Hematopoietic multipotent progenitor cell (in vitro differentiated cells): Measurements from ENCODE around the gene ITSN2. TPM values are rescaled to one million over a fixed set of nuclear protein-coding genes. Genes with fewer than 3 reads are reported as not detected.
A peak's percentile ranks its signal among the peaks of the same experiment; 100 is the strongest.

Experiments used
- DNase-seq, 3 donors: peaks; one replicate each; pipeline ENCODE4 v3.0.0-alpha.2; 2011 to 2015; ENCODE audit warnings: low read depth in 2 of 3, low spot score in 2 of 3
- total RNA-seq: library from RNA; depleted of rRNA; stranded (reverse); fragments of >200 nt; gene quantifications from one replicate; pipeline ENCODE4 v1.2.3, GENCODE V29; 2012

ITSN2 gene
- total RNA-seq, 1 donor: 63.6 TPM

DNA sequence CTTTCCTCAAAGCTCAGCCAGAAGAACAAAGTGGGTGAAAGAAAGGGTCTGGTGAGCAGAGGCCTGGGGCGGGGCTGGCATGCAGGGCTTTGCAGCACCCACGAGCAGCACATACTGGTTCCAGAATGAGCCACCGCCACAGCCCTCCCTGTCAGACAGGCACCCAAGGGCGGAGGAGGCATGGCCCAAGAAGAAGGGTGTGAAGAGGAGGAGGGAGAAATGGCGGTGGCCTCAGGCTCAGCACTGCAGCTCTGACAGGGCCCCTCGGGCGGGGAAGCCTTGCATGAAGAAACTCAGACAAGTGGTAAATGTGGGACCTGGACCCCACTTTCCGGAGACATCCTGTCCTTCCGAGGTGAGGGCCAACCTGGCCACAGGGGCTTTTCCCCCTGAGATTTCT lies 169.8 kb downstream of the ITSN2 start:
- no peak for DNase-seq

DNA sequence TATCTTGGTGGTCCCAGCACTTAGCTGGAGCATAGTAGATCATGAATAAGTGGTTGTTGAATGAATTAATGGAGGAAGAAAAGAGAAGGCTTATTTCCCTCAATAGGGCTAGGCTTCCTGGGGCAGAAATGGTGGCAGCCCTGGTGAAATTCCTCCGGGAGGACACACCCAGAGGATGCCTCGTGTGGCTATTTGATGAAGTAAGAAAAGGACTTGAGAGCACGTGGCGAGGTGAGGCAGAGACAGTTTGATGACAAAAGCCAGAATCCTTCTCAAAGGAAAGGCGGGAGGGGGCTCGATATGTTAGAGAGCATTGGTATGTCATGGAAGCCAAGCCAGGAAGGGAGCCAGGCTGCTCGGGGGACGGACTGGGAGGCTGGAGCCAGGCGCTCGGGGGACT lies 170.8 kb downstream of the ITSN2 start:
- no peak for DNase-seq

DNA sequence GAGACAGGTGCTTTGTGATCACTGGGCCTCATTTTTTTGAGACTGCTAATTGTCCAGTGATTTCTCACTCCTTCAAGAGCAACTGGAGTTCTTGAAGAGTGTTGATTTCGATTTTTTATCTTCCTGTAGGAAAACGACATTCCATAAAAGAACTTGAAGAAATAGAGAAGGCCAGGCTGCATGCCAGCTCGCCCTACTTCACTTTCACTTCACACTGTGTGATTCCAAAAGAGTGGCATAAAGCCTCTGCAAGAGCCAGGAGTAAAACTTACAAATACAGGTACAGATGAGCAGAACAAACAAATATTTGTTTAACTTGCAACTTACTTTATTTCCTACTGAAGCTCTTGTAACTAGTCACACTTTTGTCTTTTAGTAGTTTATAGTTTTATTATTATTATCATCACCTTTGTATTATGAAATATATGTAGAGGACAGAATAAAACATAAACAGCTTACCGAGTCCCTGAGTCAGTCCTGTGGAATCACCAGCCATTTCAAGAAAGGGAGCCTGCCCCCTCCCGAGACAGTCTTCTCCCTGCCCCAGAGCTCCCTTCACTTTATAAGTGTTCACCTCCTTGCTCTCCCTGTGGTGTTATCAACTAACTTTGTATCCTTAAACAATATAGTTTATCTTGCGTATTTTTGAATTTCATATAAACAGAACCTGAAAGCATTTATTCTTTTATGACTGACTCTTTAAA lies 176.8 kb downstream of the ITSN2 start:
- DNase-seq: no peak

DNA sequence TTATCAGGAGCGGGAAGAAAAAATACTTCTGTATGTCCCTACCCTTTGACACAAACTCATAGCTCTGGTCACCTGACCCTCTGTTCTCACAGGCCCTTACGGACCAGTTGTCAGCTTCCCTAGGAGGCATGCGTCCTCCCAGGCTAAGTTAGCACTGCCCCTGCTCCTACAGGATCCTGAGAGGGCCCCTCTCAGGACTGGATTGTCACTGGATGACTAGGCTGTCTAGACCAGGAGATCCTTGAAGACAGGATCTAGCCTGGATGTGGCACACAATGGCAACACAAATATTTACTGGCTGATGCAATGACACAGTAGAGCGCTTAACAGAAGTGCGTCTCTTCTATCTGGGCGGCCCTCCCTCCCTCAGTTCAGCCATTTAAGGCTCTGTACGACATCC lies 177.8 kb downstream of the ITSN2 start:
- no peak for DNase-seq

DNA sequence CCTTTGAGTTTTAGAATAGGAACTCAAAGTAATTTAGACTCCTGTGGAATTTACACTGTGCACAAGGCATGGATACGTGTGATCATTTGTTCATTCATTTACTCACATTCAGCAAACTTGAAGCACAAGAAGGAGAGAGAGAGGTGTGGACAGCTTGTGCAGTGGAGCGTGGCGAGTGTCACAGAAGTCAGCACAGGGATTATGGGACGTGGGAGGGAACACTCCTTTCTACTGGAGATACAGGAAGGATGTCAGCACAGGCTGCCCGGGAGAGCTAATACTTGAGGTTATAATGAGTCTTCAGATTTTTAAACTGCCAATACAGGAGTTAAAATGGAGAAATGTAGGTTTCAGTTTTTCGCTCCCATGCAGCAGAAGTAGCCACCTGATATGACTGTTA lies 178.5 kb downstream of the ITSN2 start:
- DNase-seq: no peak

DNA sequence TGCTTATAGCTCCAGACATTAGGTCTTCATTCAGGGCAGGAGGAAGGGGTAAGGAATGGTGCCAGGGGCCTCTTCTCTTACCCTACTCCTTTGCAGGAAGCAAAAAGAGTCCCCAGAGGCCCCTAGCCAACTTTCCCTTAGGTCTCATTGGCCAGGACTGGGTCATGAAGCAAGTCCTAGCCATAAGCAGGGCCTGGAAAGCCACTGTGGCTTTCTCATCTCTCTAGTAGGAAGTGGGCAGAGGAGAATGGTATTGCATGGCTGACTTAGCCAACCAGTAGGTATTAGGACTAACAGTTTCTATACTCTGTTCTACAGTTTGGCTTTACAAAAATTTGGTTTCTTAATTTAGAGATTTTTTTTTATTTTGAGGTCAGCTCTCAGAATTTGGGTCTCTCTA lies 180.7 kb downstream of the ITSN2 start:
- no peak for DNase-seq

DNA sequence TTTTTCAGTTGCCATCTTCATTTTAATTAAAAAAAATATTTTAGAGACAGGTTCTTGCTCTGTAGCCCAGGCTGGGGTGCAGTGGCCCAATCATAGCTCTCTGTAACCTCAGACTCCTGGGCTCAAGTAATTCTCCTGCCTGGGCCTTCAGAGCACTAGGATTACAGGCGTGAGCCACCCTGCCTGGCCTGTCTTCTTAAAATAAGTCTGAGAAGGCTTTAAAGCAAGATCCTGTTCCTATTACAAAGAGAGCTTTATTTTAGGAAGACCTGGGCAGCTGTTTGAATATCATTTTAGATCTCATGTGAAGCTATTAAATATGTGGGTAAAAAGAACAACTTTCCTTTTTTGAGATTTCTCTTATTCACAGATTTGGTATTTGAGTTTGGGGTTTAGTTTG lies 184.0 kb downstream of the ITSN2 start:
- DNase-seq: no peak

DNA sequence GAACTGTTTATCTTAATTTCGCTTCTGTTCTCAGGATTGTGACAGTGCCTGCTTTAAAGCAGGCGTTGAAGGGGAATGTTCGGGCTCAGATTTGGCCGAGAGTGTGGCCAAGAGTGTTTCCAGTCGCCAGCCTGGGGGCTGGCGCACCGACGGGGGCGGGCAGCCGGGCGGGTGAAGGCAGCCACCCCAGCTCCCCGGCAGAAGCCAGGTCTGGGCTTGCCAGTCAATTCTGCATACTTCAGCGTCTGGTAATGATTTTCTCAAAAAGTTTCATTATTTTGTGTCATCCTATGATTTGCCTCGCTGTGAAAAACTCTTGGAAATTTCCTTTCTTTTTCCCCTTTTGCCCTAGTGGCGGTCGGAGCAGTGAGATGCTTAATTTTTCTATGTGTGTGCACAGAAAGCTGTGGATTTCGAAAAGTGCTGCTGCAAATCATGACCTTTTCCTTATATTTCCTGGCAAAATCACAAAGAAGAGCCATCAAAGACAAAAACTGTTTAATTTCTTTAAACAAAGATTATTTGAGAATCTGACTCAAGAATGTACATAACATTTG lies 184.6 kb downstream of the ITSN2 start:
- DNase-seq: no peak

DNA sequence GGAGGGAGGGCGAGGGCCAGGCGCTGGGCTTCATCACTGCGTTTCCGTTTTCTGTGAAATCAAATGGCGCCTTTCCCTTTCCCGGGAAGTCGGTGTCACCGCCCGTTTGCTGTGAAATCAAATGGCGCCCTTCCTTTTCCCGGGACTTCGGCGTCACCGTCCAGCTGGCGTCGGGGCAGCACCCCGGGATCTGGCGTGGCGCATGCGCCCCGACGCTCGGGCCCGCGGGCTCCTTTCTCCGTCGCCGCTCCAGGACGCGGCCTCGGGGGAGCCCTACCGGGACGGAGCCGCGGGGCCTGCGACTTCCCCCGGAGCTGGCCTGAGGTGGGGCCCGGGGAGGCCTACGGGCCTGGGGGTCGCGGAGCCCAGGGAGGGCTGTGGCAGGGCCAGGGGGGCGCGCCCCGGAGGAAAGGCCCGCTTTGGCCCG lies 185.5 kb downstream of the ITSN2 start, which contains the start of gene FAM228A:
FAM228A (plus strand) TSS at position 203 of the 427 bp plus-strand sequence. CDS start 428 bp downstream, outside the sequence.
- DNase-seq: no peak

DNA sequence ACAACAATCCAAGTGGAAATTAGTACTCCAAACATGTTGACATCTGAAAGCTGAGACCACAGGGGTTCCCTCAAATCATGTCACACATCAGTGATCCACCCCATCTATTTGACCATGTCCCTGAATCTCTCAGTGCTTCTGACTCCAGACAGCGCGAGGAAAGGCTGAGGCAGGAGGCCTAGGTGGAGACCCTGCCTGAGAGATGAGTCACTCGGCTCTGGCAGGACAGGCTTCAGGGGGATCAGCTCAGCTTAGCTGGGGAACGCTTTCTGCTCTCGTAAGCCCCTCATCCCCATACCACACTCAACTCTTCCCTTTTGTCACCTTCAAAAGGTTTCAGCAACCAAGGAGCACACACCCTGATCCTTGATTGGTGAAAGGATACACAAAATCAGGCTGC lies 191.3 kb downstream of the ITSN2 start:
- DNase-seq: no peak

DNA sequence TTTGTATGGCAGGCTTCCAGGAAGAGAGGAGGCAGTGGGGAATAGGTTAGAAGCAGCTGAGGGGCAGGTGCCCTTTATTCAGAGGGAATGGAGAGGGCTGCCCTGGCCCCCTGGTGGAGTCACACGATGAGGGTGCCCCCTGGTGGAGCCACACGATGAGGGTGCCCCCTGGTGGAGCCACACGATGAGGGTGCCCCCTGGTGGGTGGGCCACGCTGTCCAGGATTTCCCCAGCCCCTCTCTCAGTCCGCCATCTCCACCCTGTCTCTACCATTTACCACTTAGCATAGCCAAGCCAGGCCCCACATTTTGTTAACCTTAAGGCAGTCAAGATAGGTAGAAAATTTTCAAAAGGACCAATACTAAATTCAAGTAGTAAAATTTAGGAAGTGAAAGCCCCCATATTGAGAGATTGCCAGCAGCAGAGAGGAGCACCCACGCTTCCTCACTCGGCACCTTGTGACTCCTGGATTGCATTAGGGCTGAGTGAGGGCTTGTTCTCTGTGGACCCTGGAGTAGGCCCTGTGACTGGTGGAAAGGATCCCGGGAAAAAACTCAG lies 195.8 kb downstream of the ITSN2 start:
- peak in 2 of 3 donors; percentile 46 to 49 for DNase-seq

DNA sequence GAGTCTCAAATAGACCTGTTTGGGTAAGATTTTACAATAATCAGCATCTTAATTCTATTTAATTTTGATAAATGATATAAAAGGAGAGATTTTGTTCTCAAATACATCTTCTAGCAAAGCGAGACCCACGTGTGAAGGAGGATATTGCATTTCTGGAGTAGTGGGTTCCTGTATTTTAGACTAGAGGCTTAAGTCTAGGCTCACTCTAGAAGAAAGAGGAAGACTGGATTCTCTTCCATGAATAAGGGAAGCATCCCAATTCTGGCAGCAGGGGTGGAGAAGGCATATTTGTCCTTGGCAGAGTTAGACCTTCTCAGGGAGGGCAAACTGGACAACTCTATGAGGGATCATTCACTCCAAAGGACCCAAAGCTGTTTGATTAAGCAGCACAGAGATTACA lies 196.7 kb downstream of the ITSN2 start:
- no peak for DNase-seq

DNA sequence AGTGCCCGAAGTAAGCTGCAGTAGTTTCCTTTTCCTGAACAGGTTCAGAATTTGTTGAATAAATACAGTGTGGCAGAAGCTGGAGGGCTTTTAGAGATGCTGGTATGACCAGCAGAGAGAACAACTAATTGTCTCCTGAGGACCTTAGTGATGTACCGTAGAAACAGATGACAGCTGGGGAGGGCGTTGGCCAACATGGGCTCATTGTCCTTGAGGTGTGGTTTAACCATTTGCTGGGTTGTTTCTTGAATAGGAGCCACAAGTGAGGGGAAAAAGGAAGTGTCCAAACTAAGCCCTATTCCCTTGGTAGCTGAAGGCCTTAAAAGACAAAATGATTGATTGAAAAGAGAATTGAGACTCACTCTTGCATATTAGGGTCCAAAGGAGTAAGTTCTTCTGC lies 197.2 kb downstream of the ITSN2 start:
- no peak for DNase-seq

DNA sequence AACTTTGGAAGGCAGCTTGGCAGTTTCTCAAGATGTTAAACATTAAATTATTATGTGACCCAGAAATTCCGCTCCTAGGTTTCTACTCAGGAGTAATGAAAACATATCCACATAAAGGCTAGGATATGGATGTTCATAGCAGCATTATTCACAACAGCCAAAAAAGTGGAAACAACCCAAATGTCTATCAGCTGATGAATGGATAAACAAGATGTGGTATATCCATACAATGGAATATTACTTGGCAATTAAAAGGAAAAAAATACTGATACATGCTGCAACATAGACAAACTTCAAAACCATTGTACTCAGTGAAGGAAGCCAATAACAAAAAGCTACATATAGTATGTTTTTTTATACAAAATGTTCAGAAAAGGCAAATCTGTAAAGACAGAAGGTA lies 197.8 kb downstream of the ITSN2 start:
- DNase-seq: no peak

DNA sequence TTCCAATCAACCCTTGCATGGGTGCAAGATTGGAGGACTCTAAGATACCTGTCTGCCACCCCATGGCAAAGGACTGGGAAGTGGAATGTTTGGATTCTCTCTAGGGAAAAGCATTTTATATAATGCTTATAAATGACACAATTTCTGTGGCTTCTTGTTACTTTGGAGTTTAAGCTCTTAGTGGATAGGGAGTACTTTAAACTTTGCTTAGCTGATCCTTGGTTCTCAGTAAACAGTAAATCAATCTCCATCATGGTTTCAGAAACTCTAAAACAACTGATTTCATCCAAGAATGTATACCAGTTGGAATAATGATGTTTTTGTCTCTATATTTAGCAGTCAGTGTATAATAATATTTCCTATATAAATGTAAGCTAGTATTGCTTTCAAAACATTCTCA lies 199.6 kb downstream of the ITSN2 start:
- no peak for DNase-seq

DNA sequence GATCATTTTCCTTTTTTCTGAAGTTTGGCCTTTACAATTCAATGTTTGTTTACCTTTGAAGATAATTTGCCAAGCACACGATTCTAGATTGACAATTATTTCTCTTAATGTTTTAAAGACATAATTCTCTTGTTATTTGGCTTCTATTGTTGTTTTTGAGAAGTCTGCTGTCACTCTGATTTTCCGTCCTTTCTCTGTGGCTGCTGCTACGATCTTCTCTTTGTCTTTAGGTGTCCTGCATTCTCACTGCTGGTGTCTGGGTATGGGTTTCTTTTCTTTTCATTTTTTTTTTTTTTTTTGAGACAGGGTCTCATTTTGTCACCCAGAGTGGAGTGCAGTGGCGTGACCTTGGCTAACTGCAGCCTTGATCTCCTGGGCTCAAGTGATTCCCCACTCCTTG lies 200.6 kb downstream of the ITSN2 start:
- no peak for DNase-seq

DNA sequence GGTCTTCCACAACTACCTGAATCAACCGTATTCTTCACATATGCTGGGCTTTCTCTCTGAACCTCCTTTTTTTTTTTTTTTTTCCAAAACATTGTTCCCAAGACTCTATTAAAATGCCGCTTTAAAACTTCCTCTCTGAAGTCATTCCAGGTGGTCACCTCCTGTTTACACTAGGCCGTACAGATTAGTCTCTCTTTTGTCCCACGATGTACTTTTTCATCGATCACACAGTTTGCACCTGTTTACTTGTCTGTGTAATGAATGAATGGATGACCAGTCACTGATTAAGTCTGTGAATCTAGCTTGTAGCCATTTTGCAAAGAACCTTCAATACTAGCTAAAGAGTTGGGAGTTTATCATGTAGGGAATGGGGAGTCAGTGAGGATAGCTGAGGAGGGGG lies 202.2 kb downstream of the ITSN2 start:
- DNase-seq: no peak

DNA sequence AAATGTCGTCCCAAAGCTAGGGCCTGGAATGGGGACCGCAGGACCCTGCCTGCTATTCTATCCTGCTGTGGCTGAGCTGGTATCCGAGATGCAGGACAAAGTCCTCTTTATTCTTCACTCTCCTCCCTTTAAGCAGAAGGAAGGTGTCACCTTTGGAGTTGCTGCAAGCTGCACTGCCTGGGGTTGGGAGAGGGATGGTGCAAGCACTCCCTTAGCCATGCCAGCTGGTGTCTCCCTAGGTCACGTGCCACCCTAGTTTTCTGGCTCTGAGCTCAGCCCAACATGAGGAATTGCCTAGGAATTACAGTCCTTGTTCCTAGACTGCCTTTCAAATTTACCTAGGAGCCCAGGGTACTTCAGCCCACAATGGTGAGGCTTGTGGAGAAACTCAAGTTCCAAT lies 206.9 kb downstream of the ITSN2 start:
- DNase-seq: no peak
